Activated CD8-positive, alpha-beta T cell treated with anti-CD3 and anti-CD28 coated beads, Interleukin-2, amount 10 ng/mL, durations not matched to agents 7 days and 5 days (primary cell): ENCODE results near the gene COL4A1. TPM values are rescaled to one million over a fixed set of nuclear protein-coding genes. Genes with fewer than 3 reads are reported as not detected.
A peak's percentile ranks its signal among the peaks of the same experiment; 100 is the strongest.
"Not testable (repeated sequence)": the region's sequence is repeated elsewhere in the genome, so short reads cannot be mapped to it uniquely, and the experiment has no call there.

Source experiments
- ATAC-seq: fragments of 150-1000 bp; cut with Tn5 transposase; one replicate; pipeline ENCODE4 v1.10.0; 2021; ENCODE audit warnings: moderate library complexity
- CTCF ChIA-PET: fragments of 350-600 bp; sonication (Branson Sonifier 250); formaldehyde crosslinking; loops from one replicate; lab custom pipeline; 2021; ENCODE audit warnings: antibody characterized with exemption; lab: Charles Lee
- POLR2A ChIA-PET: fragments of 350-600 bp; sonication (Branson Sonifier 250); formaldehyde crosslinking; loops from one replicate; lab custom pipeline; 2021; ENCODE audit warnings: antibody characterized with exemption; lab: Charles Lee
- DNase-seq: peaks from one replicate; pipeline ENCODE4 v3.0.0-alpha.2; 2020
- H3K27ac Mint-ChIP-seq: one replicate; pipeline ENCODE4 v1.8.0; 2021; ENCODE audit warnings: mild to moderate bottlenecking, mixed read lengths
- H3K27me3 Mint-ChIP-seq: one replicate; pipeline ENCODE4 v1.8.0; 2021; ENCODE audit warnings: low read depth, mixed read lengths
- H3K36me3 Mint-ChIP-seq: one replicate; pipeline ENCODE4 v1.8.0; 2021; ENCODE audit warnings: low read depth, mixed read lengths
- H3K4me1 Mint-ChIP-seq: one replicate; pipeline ENCODE4 v1.8.0; 2021; ENCODE audit warnings: low read depth, mixed read lengths
- H3K4me3 Mint-ChIP-seq: one replicate; pipeline ENCODE4 v1.8.0; 2021; ENCODE audit warnings: mild to moderate bottlenecking, mixed read lengths
- H3K9me3 Mint-ChIP-seq: one replicate; pipeline ENCODE4 v1.8.0; 2022; ENCODE audit warnings: mixed read lengths; ENCODE audit not compliant: insufficient read depth
- total RNA-seq, 2 experiments: library from RNA; stranded (reverse); gene quantifications; one replicate each; pipeline ENCODE4 v1.2.3, GENCODE V29; 2021

The COL4A1 gene
- total RNA-seq, 2 experiments from 2014 or later, result not detected

DNA sequence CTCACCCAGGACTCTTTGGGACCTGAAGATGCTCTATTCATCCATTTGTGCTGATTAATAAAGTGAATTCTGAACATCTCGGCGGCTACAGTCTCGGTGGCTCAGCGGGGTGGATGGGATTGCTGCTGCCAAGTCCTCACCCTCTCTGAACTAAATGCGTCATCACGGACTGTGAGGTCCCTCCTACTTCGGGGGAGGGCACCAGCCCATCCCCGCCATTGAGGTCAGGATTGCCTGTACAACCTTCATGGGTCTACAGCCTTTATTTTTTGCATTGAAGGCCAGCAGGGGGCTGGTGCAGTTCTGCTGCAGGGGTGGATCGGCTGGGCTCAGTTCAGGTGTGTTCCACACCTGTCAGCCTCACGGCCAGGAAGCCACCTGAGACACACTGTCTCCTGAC lies 181.8 kb downstream of the COL4A1 start:
- no peak for DNase-seq
- ChIA-PET POLR2A (no interaction called here), CTCF (no interaction called here)
- no peaks in the 10 kb centered on the region for H3K9me3 Mint-ChIP-seq
- no peaks in the 10 kb centered on the region for H3K36me3 Mint-ChIP-seq
- H3K27ac Mint-ChIP-seq, result no peak overlapping the region
- ATAC-seq, result no peak
- peaks cover 17% of the 10 kb centered on the region for H3K27me3 Mint-ChIP-seq
- no peak overlapping the region for H3K4me3 Mint-ChIP-seq
- H3K4me1 Mint-ChIP-seq, result no peaks in the 10 kb centered on the region

GRCh38 chr13:110124201-110124940 lies 182.6 kb downstream of the COL4A1 start:
- ChIA-PET POLR2A (no interaction called here), CTCF (no interaction called here)
- ATAC-seq, result no peak
- Mint-ChIP-seq H3K4me1 (no peaks in the 10 kb centered on the region), H3K9me3 (no peaks in the 10 kb centered on the region), H3K27me3 (peaks cover 17% of the 10 kb centered on the region), H3K36me3 (no peaks in the 10 kb centered on the region), H3K4me3 (no peak overlapping the region), H3K27ac (no peak overlapping the region)
- no peak for DNase-seq

DNA sequence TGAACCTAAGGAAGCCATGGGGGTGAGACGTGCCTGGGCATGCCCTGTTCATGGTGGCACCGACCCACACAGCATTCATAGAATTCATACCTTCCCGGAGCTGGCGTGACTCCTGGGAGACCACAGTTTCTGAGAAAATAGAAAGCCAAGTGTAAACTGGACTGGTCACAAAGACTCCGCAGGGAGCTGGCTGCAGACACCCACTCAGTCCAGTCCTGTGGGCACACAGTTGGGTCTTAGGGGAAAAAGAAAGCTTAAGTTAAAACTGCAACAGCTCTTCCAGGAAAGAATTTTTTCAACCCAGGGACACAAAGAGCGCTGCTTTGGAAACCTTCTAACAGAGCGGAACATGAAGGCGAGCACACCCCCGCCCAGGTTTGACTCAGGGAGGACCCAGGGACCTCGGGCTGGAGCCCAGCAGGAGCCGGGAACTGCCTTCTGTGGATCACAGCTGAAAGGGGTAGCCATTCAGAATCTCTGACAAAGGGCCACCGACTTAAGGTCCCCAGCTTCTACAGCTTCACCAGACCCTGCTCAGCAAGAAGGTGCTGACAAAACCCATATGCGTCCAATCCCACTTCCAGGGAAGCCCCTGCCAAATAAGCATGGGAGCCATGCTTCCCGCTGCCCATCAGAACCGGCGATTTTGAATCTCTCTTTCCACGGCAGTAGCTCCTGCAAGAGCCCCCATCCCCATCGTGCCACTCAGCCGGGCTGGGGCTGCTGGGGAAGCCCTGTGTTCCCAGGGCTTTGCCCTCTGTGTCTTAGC lies 183.7 kb downstream of the COL4A1 start:
- no peaks in the 10 kb centered on the region for H3K36me3 Mint-ChIP-seq
- DNase-seq (no peak), ATAC-seq (no peak)
- no peaks in the 10 kb centered on the region for H3K9me3 Mint-ChIP-seq
- no peak overlapping the region for H3K4me3 Mint-ChIP-seq
- no peak overlapping the region for H3K27ac Mint-ChIP-seq
- ChIA-PET POLR2A (no interaction called here), CTCF (no interaction called here)
- H3K4me1 Mint-ChIP-seq, result no peaks in the 10 kb centered on the region
- peaks cover 17% of the 10 kb centered on the region for H3K27me3 Mint-ChIP-seq

DNA sequence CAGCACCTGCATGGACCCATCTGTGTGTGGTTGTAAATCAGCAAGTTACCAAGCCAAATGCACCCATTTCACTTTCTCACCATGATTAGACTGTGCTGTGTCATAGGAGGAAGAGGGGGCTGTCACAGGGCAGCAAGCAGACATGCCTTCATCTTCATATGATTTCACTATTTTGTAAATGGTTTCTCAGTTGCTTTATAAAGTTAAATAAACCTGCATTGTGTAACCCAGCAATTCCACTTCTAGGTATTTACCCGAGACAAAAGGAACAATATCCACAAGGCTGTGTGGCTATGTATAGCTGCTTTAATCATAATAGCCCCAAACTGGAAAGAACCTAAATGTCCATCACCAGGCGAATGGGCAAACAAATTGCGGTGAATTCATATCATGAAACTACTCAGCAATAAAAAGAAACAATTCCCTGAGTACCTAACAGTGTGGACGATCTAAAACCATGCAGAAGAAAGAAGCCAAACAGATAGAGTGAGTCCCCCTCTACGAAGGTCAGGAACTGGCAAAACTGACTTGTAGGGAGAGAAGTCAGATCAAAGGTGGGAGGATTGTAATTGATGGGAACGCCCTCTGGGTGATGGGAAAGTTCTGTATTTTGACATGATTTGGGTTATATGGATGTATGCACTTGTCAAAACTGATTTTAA lies 185.4 kb downstream of the COL4A1 start:
- H3K4me1 Mint-ChIP-seq, result no peaks in the 10 kb centered on the region
- CTCF ChIA-PET, result interaction anchor here (0.7 kb wide), 1 partner anchor 9 kb away, joined by 3 read pairs; no protein-coding TSS in a partner anchor
- no peaks in the 10 kb centered on the region for H3K9me3 Mint-ChIP-seq
- peaks cover 12% of the 10 kb centered on the region for H3K27me3 Mint-ChIP-seq
- DNase-seq (no peak), ATAC-seq (no peak)
- POLR2A ChIA-PET, result no interaction called here
- no peaks in the 10 kb centered on the region for H3K36me3 Mint-ChIP-seq
- H3K27ac Mint-ChIP-seq, result no peak overlapping the region
- no peak overlapping the region for H3K4me3 Mint-ChIP-seq

DNA sequence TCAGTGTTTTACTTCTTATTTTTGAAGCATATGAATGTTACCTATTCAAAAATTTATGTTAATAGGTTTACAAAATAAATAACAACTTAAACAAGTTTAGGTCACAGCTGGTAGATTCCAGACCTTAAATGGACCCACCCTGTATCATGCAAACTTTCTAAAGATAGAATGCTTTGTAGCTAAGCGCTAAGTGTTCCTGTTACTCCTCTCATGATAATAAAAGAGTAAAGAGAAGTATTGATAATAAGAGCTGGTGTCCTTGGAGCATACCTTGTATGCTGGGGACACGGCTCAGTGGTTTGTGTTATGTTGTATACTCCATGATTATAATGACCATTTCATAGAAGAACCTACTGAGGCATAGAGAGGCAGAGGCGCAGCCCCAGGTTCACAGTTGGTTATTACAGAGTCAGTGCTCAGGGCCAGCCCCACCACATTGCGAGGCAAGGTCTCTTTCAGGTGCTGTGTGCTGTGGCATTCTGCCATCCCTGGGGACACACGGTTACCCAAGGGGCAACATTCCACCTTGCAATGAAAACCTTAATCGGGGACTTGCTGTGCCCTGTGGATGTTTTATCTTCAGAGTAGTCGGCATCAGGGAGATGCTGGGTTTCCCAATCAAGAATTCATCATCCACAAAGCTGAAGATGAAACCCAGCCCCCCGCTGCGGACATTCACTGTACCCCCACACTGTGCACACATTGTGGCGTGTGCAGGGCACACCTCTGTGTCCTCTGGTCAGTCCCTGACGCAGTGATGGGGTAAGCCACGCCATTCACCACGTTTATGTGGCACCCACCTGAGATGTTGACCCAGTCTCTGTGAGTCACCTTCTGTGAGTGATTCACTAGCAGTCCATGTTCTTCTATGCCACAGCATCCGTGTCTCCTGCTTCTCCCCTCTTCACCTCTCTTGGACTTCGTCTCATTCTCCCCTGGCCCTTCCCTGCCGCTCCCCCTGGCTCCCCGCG lies 186.7 kb downstream of the COL4A1 start:
- DNase-seq (no peak), ATAC-seq (no peak)
- ChIA-PET POLR2A (no interaction called here), CTCF (interaction anchor here (1.1 kb wide), 1 partner anchor 1158 kb away, joined by 3 read pairs; no protein-coding TSS in a partner anchor)
- H3K27me3 Mint-ChIP-seq, result peaks cover 9% of the 10 kb centered on the region
- no peaks in the 10 kb centered on the region for H3K4me1 Mint-ChIP-seq
- H3K27ac Mint-ChIP-seq, result no peak overlapping the region
- H3K9me3 Mint-ChIP-seq, result no peaks in the 10 kb centered on the region
- H3K36me3 Mint-ChIP-seq, result no peaks in the 10 kb centered on the region
- H3K4me3 Mint-ChIP-seq, result no peak overlapping the region

- H3K36me3 Mint-ChIP-seq, result no peaks in the 10 kb centered on the region
- H3K4me3 Mint-ChIP-seq, result no peak overlapping the region
- DNase-seq (no peak), ATAC-seq (no peak)
- POLR2A ChIA-PET, result no interaction called here
- CTCF ChIA-PET, result no interaction called here
- H3K4me1 Mint-ChIP-seq, result no peaks in the 10 kb centered on the region
- no peaks in the 10 kb centered on the region for H3K9me3 Mint-ChIP-seq
- H3K27me3 Mint-ChIP-seq, result peaks cover 6% of the 10 kb centered on the region
- H3K27ac Mint-ChIP-seq, result no peak overlapping the region
Measured at GRCh38 chr13:110118106-110118505, 188.9 kb downstream of the COL4A1 start.

- Mint-ChIP-seq H3K4me3 (no peak overlapping the region), H3K36me3 (no peaks in the 10 kb centered on the region), H3K4me1 (no peaks in the 10 kb centered on the region), H3K27me3 (peaks cover 3% of the 10 kb centered on the region), H3K9me3 (no peaks in the 10 kb centered on the region), H3K27ac (no peak overlapping the region)
- ChIA-PET POLR2A (no interaction called here), CTCF (interaction anchor here (1.2 kb wide), 1 partner anchor 1155 kb away, joined by 4 read pairs; no protein-coding TSS in a partner anchor)
- DNase-seq, result peak; percentile 56
- peak; percentile 68 for ATAC-seq
Measured at GRCh38 chr13:110116072-110116487, 190.9 kb downstream of the COL4A1 start.

DNA sequence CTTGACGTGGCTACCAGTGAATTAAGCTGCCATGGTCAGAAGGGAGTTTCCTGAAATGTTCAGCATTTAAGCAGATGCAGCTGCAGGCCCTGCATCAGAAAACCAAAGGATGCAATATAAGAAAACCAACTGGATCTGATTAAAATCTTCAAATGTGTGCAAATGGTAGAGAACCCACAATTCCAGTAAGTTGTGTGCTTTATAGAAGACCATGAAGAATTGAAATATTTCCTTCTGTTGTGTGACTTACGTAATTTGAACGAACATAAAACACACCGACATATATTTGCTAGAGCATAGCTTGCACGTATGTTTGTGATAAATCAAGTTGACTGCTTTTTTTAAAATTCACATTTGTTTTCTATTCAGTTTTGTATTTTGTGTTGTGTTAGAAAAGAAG lies 191.4 kb downstream of the COL4A1 start:
- Mint-ChIP-seq H3K9me3 (no peaks in the 10 kb centered on the region), H3K36me3 (no peaks in the 10 kb centered on the region), H3K4me3 (no peak overlapping the region), H3K4me1 (no peaks in the 10 kb centered on the region), H3K27me3 (peaks cover 3% of the 10 kb centered on the region), H3K27ac (no peak overlapping the region)
- ATAC-seq (no peak), DNase-seq (no peak)
- ChIA-PET POLR2A (no interaction called here), CTCF (interaction anchor here (1.2 kb wide), 1 partner anchor 1154 kb away, joined by 4 read pairs; no protein-coding TSS in a partner anchor)

GRCh38 chr13:110114316-110114715 lies 192.6 kb downstream of the COL4A1 start:
- Mint-ChIP-seq H3K36me3 (no peaks in the 10 kb centered on the region), H3K9me3 (no peaks in the 10 kb centered on the region), H3K27me3 (peaks cover 3% of the 10 kb centered on the region), H3K4me3 (no peak overlapping the region), H3K27ac (no peak overlapping the region), H3K4me1 (no peaks in the 10 kb centered on the region)
- DNase-seq (no peak), ATAC-seq (no peak)
- ChIA-PET POLR2A (no interaction called here), CTCF (no interaction called here)

- CTCF ChIA-PET, result interaction anchor here (1.3 kb wide), 1 partner anchor 8 kb away, joined by 3 read pairs; no protein-coding TSS in a partner anchor
- ATAC-seq, result no peak
- no peak for DNase-seq
- peaks cover 3% of the 10 kb centered on the region for H3K27me3 Mint-ChIP-seq
- H3K9me3 Mint-ChIP-seq, result no peaks in the 10 kb centered on the region
- no peaks in the 10 kb centered on the region for H3K36me3 Mint-ChIP-seq
- POLR2A ChIA-PET, result no interaction called here
- no peak overlapping the region for H3K4me3 Mint-ChIP-seq
- no peak overlapping the region for H3K27ac Mint-ChIP-seq
- no peaks in the 10 kb centered on the region for H3K4me1 Mint-ChIP-seq
Measured at GRCh38 chr13:110113284-110113764, 193.6 kb downstream of the COL4A1 start.

DNA sequence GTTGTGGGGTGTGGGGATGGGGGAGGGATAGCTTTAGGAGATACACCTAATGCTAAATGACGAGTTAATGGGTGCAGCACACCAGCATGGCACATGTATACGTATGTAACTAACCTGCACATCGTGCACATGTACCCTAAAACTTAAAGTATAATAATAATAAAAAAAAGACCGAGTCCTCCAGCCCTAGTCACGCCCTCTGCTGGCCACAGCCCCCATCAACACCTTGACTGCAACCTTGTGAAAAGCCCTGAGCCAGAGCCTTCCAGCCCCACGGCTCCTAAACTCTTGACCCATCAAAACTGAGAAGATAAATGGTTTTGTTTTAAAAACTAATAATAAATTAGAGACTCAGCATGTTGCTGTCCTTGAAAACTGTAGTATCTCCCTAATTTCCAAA lies 194.6 kb downstream of the COL4A1 start:
- CTCF ChIA-PET, result interaction anchor here (1.3 kb wide), 1 partner anchor 9 kb away, joined by 3 read pairs; no protein-coding TSS in a partner anchor
- POLR2A ChIA-PET, H3K27me3 Mint-ChIP-seq, H3K36me3 Mint-ChIP-seq, H3K4me1 Mint-ChIP-seq, H3K27ac Mint-ChIP-seq, H3K4me3 Mint-ChIP-seq, ATAC-seq, H3K9me3 Mint-ChIP-seq: not testable (repeated sequence)
- DNase-seq, result peak; percentile 24
